Measurements from ENCODE around the gene CARMIL3. TPM values are rescaled to one million over a fixed set of nuclear protein-coding genes. Genes with fewer than 3 reads are reported as not detected.
A peak's percentile ranks its signal among the peaks of the same experiment; 100 is the strongest.

The CARMIL3 gene
- total RNA-seq, 1 donor: not detected

GRCh38 chr14:24113379-24113800 lies 61.6 kb downstream of the CARMIL3 start:
- no peak for DNase-seq (ENCODE audit: low read depth)
- no peak for TF ChIP-seq CTCF (IDR thresholded peaks at IDR 0.05; ENCODE audit: insufficient read depth, low read depth, low read length)
- peak overlapping the region; percentile 87 for H3K4me3 ChIP-seq (ENCODE audit: low read depth, low read length)

- H3K4me3 ChIP-seq (ENCODE audit: low read depth, low read length): peak overlapping the region; percentile 87
- no peak for TF ChIP-seq CTCF (IDR thresholded peaks at IDR 0.05; ENCODE audit: insufficient read depth, low read depth, low read length)
- peak; percentile 92 for DNase-seq (ENCODE audit: low read depth)
Observed at GRCh38 chr14:24113801-24114531, 62.2 kb downstream of the CARMIL3 start.

- DNase-seq (ENCODE audit: low read depth): peak; percentile 100
- H3K4me3 ChIP-seq (ENCODE audit: low read depth, low read length): peak within 1 kb of the TSS; percentile 87
- no peak for TF ChIP-seq CTCF (IDR thresholded peaks at IDR 0.05; ENCODE audit: insufficient read depth, low read depth, low read length)
Observed at GRCh38 chr14:24114532-24115421, 63.0 kb downstream of the CARMIL3 start, which contains the start of the genes DCAF11 and NRL. TSS of gene DCAF11 (plus strand) at chr14:24114777. CDS start at chr14:24115595, 818 bp downstream. TSS of gene NRL (minus strand) at chr14:24114949. CDS start at chr14:24082848, 32,101 bp downstream.

GRCh38 chr14:24115422-24116127 lies 63.8 kb downstream of the CARMIL3 start:
- no peak for TF ChIP-seq CTCF (IDR thresholded peaks at IDR 0.05; ENCODE audit: insufficient read depth, low read depth, low read length)
- peak overlapping the region; percentile 87 for H3K4me3 ChIP-seq (ENCODE audit: low read depth, low read length)
- DNase-seq (ENCODE audit: low read depth): no peak

GRCh38 chr14:24116128-24116814 lies 64.5 kb downstream of the CARMIL3 start:
- no peak for DNase-seq (ENCODE audit: low read depth)
- no peak overlapping the region for H3K4me3 ChIP-seq (ENCODE audit: low read depth, low read length)
- TF ChIP-seq CTCF (IDR thresholded peaks at IDR 0.05; ENCODE audit: insufficient read depth, low read depth, low read length): no peak

GRCh38 chr14:24117179-24117578 lies 65.4 kb downstream of the CARMIL3 start:
- no peak overlapping the region for H3K4me3 ChIP-seq (ENCODE audit: low read depth, low read length)
- DNase-seq (ENCODE audit: low read depth): no peak
- no peak for TF ChIP-seq CTCF (IDR thresholded peaks at IDR 0.05; ENCODE audit: insufficient read depth, low read depth, low read length)
